Type B pancreatic cell (in vitro differentiated cells): ENCODE measurements around the gene USP13. TPM values are rescaled to one million over a fixed set of nuclear protein-coding genes. Genes with fewer than 3 reads are reported as not detected.

Source experiments
- DNase-seq: peaks from one replicate; pipeline ENCODE4 v3.0.0; 2021; ENCODE audit warnings: mixed read lengths; ENCODE audit not compliant: unreplicated experiment; ENCODE audit errors: extremely low spot score
- H3K27ac Mint-ChIP-seq: 2 replicates; pipeline ENCODE4 v1.8.0; 2021; ENCODE audit warnings: mild to moderate bottlenecking, mixed read lengths
- H3K27me3 Mint-ChIP-seq: 2 replicates; pipeline ENCODE4 v1.8.0; 2021; ENCODE audit warnings: mixed read lengths
- H3K36me3 Mint-ChIP-seq: 2 replicates; pipeline ENCODE4 v1.8.0; 2021; ENCODE audit warnings: mixed read lengths
- H3K4me1 Mint-ChIP-seq: one replicate; pipeline ENCODE4 v1.8.0; 2021; ENCODE audit warnings: mixed read lengths; ENCODE audit not compliant: unreplicated experiment
- H3K4me3 Mint-ChIP-seq: 2 replicates; pipeline ENCODE4 v1.8.0; 2021; ENCODE audit warnings: mild to moderate bottlenecking, mixed read lengths
- H3K9me3 Mint-ChIP-seq: 2 replicates; pipeline ENCODE4 v1.8.0; 2021; ENCODE audit warnings: mixed read lengths
- CTCF ChIP-seq: fragments of 200-600 bp; sonication (generic); conservative IDR thresholded peaks from 2 replicates; pipeline ENCODE4 v1.5.0; 2021; ENCODE audit warnings: antibody characterized with exemption, mild to moderate bottlenecking
- total RNA-seq: library from RNA; stranded (reverse); gene quantifications from 2 replicates; pipeline ENCODE4 v1.2.1, GENCODE V29; 2021; ENCODE audit warnings: low replicate concordance

USP13 gene
- total RNA-seq, 1 donor from 2014 or later: 18.3 TPM

GRCh38 chr3:179719048-179719734 is 66.4 kb downstream of the USP13 start:
- no peak for TF ChIP-seq CTCF
- no peaks in the 10 kb centered on the region for H3K4me1 Mint-ChIP-seq
- no peak overlapping the region for H3K27ac Mint-ChIP-seq
- no peak for DNase-seq
- no peak overlapping the region for H3K4me3 Mint-ChIP-seq
- H3K36me3 Mint-ChIP-seq: peaks cover 17% of the 10 kb centered on the region
- no peaks in the 10 kb centered on the region for H3K27me3 Mint-ChIP-seq
- no peaks in the 10 kb centered on the region for H3K9me3 Mint-ChIP-seq

- no peaks in the 10 kb centered on the region for H3K4me1 Mint-ChIP-seq
- no peak for DNase-seq
- no peak overlapping the region for H3K4me3 Mint-ChIP-seq
- H3K27ac Mint-ChIP-seq: no peak overlapping the region
- H3K9me3 Mint-ChIP-seq: no peaks in the 10 kb centered on the region
- H3K27me3 Mint-ChIP-seq: no peaks in the 10 kb centered on the region
- peaks cover 17% of the 10 kb centered on the region for H3K36me3 Mint-ChIP-seq
- no peak for TF ChIP-seq CTCF
Measured at GRCh38 chr3:179720196-179720595, 67.4 kb downstream of the USP13 start.

- no peaks in the 10 kb centered on the region for H3K9me3 Mint-ChIP-seq
- no peak overlapping the region for H3K27ac Mint-ChIP-seq
- no peak for TF ChIP-seq CTCF
- no peak for DNase-seq
- no peak overlapping the region for H3K4me3 Mint-ChIP-seq
- peaks cover 26% of the 10 kb centered on the region for H3K36me3 Mint-ChIP-seq
- H3K27me3 Mint-ChIP-seq: no peaks in the 10 kb centered on the region
- H3K4me1 Mint-ChIP-seq: no peaks in the 10 kb centered on the region
Measured at GRCh38 chr3:179723617-179724016, 70.8 kb downstream of the USP13 start.

GRCh38 chr3:179726075-179726699 is 73.3 kb downstream of the USP13 start:
- no peak overlapping the region for H3K4me3 Mint-ChIP-seq
- H3K27me3 Mint-ChIP-seq: no peaks in the 10 kb centered on the region
- peaks cover 28% of the 10 kb centered on the region for H3K36me3 Mint-ChIP-seq
- H3K4me1 Mint-ChIP-seq: no peaks in the 10 kb centered on the region
- H3K27ac Mint-ChIP-seq: no peak overlapping the region
- no peaks in the 10 kb centered on the region for H3K9me3 Mint-ChIP-seq
- TF ChIP-seq CTCF: no peak
- DNase-seq: no peak

GRCh38 chr3:179729086-179729485 is 76.2 kb downstream of the USP13 start:
- TF ChIP-seq CTCF: no peak

More at GRCh38 chr3:179729086-179729485, 76.2 kb downstream of the USP13 start:
- Mint-ChIP-seq H3K36me3 (peaks cover 26% of the 10 kb centered on the region), H3K4me1 (no peaks in the 10 kb centered on the region), H3K27me3 (no peaks in the 10 kb centered on the region), H3K27ac (no peak overlapping the region), H3K4me3 (no peak overlapping the region), H3K9me3 (no peaks in the 10 kb centered on the region)
- DNase-seq: no peak
